ENCODE data around the gene SPRY1.

The SPRY1 gene

GRCh38 chr4:123380728-123381716 lies 15.6 kb upstream of the SPRY1 start:
- no peaks in the 10 kb centered on the region for H3K36me3 ChIP-seq (ENCODE audit: control insufficient read depth in 1 of 2, insufficient read depth in 2 of 2, low read length in 2 of 2)
- H3K4me1 ChIP-seq (ENCODE audit: control insufficient read depth in 1 of 2, insufficient read depth in 2 of 2, low read length in 2 of 2), result no peaks in the 10 kb centered on the region
- no peaks in the 10 kb centered on the region for H3K27me3 ChIP-seq (ENCODE audit: low read depth, low read length)
- H3K27ac ChIP-seq (ENCODE audit: low read length), result no peak overlapping the region
- H3K4me3 ChIP-seq (ENCODE audit: low read depth in 1 of 2, low read length in 2 of 2), result no peak overlapping the region
- no peaks in the 10 kb centered on the region for H3K9me3 ChIP-seq (ENCODE audit: control insufficient read depth in 1 of 2, low read length in 2 of 2)

GRCh38 chr4:123381996-123382395 lies 14.6 kb upstream of the SPRY1 start:
- Histone ChIP-seq H3K27ac (ENCODE audit: low read length) (no peak overlapping the region), H3K4me3 (ENCODE audit: low read depth in 1 of 2, low read length in 2 of 2) (no peak overlapping the region), H3K27me3 (ENCODE audit: low read depth, low read length) (no peaks in the 10 kb centered on the region), H3K4me1 (ENCODE audit: control insufficient read depth in 1 of 2, insufficient read depth in 2 of 2, low read length in 2 of 2) (no peaks in the 10 kb centered on the region), H3K9me3 (ENCODE audit: control insufficient read depth in 1 of 2, low read length in 2 of 2) (no peaks in the 10 kb centered on the region), H3K36me3 (ENCODE audit: control insufficient read depth in 1 of 2, insufficient read depth in 2 of 2, low read length in 2 of 2) (no peaks in the 10 kb centered on the region)

DNA sequence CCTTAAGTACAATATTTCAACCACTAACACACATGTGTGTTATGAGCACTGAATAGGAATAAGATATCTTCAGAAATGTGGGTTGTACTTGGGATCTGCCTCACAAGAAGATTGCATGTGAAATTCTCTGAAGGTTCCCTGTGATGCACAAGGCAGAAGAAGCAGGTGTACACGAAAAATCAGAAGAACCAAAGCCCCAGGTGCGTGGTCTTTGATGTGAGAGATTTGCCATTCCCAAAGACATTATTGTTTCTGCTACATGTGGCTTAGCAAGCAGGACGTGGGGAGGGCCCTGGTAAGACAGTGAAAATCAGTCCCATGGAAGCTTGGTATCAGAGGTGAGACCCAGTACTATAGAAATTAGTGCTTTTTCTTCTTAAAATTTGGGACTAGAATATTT lies 13.0 kb upstream of the SPRY1 start:
- Histone ChIP-seq H3K27ac (ENCODE audit: low read length) (no peak overlapping the region), H3K4me3 (ENCODE audit: low read depth in 1 of 2, low read length in 2 of 2) (no peak overlapping the region), H3K36me3 (ENCODE audit: control insufficient read depth in 1 of 2, insufficient read depth in 2 of 2, low read length in 2 of 2) (no peaks in the 10 kb centered on the region), H3K9me3 (ENCODE audit: control insufficient read depth in 1 of 2, low read length in 2 of 2) (no peaks in the 10 kb centered on the region), H3K27me3 (ENCODE audit: low read depth, low read length) (no peaks in the 10 kb centered on the region), H3K4me1 (ENCODE audit: control insufficient read depth in 1 of 2, insufficient read depth in 2 of 2, low read length in 2 of 2) (no peaks in the 10 kb centered on the region)

GRCh38 chr4:123386609-123387008 lies 10.0 kb upstream of the SPRY1 start:
- Histone ChIP-seq H3K4me1 (ENCODE audit: control insufficient read depth in 1 of 2, insufficient read depth in 2 of 2, low read length in 2 of 2) (no peaks in the 10 kb centered on the region), H3K4me3 (ENCODE audit: low read depth in 1 of 2, low read length in 2 of 2) (no peak overlapping the region), H3K27me3 (ENCODE audit: low read depth, low read length) (no peaks in the 10 kb centered on the region), H3K27ac (ENCODE audit: low read length) (no peak overlapping the region), H3K36me3 (ENCODE audit: control insufficient read depth in 1 of 2, insufficient read depth in 2 of 2, low read length in 2 of 2) (no peaks in the 10 kb centered on the region), H3K9me3 (ENCODE audit: control insufficient read depth in 1 of 2, low read length in 2 of 2) (no peaks in the 10 kb centered on the region)

DNA sequence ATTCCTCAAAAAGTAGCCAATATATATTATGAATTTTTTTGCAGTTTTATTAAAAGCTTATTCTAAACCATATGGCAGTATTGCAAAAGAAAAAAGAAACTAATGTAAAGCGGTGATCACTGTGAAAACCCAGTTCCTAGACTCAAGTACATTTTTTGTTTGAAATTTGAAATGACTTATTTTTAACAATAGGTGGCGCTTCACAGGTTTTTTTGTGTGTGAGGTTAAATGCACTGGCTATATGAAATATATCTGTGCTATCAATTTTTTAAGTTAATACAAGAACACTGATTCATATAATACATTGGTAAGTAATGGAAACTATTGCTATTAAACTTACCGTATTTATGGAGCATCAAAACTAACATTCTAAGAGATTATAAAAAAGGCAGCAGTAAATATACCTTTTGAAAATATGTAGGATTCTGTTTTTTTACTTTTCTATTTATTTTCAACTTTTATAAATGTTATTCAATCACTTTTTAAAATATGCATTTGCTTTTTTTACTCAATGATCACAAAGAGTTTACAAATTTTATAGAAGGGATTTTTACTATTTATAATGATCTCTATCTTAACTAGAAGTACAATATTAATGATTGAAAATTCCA lies 5.6 kb upstream of the SPRY1 start:
- Histone ChIP-seq H3K27me3 (ENCODE audit: low read depth, low read length) (no peaks in the 10 kb centered on the region), H3K36me3 (ENCODE audit: control insufficient read depth in 1 of 2, insufficient read depth in 2 of 2, low read length in 2 of 2) (no peaks in the 10 kb centered on the region), H3K27ac (ENCODE audit: low read length) (no peak overlapping the region), H3K4me3 (ENCODE audit: low read depth in 1 of 2, low read length in 2 of 2) (no peak overlapping the region), H3K9me3 (ENCODE audit: control insufficient read depth in 1 of 2, low read length in 2 of 2) (no peaks in the 10 kb centered on the region), H3K4me1 (ENCODE audit: control insufficient read depth in 1 of 2, insufficient read depth in 2 of 2, low read length in 2 of 2) (no peaks in the 10 kb centered on the region)

DNA sequence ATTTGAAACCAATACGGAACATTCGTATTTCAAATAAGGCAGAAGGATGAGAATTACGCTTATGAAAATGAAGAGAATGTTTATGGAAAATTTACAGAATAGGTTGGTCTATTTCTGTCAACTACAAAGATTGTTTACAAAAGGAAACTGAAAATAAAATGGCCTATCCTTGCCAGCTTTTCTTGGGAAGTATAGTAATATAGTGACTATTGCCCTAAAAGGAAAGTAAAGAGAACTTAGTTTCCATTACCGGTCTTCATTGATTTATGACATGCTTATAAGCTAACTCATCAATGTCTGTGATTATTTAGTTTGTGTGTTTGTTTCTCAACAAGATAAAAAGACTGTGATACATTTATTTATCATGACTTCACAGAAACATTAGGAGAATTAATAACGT lies 2.9 kb upstream of the SPRY1 start:
- Histone ChIP-seq H3K4me3 (ENCODE audit: low read depth in 1 of 2, low read length in 2 of 2) (peak overlapping the region; percentile 0 to 5), H3K36me3 (ENCODE audit: control insufficient read depth in 1 of 2, insufficient read depth in 2 of 2, low read length in 2 of 2) (no peaks in the 10 kb centered on the region), H3K4me1 (ENCODE audit: control insufficient read depth in 1 of 2, insufficient read depth in 2 of 2, low read length in 2 of 2) (no peaks in the 10 kb centered on the region), H3K9me3 (ENCODE audit: control insufficient read depth in 1 of 2, low read length in 2 of 2) (no peaks in the 10 kb centered on the region), H3K27ac (ENCODE audit: low read length) (no peak overlapping the region), H3K27me3 (ENCODE audit: low read depth, low read length) (no peaks in the 10 kb centered on the region)

DNA sequence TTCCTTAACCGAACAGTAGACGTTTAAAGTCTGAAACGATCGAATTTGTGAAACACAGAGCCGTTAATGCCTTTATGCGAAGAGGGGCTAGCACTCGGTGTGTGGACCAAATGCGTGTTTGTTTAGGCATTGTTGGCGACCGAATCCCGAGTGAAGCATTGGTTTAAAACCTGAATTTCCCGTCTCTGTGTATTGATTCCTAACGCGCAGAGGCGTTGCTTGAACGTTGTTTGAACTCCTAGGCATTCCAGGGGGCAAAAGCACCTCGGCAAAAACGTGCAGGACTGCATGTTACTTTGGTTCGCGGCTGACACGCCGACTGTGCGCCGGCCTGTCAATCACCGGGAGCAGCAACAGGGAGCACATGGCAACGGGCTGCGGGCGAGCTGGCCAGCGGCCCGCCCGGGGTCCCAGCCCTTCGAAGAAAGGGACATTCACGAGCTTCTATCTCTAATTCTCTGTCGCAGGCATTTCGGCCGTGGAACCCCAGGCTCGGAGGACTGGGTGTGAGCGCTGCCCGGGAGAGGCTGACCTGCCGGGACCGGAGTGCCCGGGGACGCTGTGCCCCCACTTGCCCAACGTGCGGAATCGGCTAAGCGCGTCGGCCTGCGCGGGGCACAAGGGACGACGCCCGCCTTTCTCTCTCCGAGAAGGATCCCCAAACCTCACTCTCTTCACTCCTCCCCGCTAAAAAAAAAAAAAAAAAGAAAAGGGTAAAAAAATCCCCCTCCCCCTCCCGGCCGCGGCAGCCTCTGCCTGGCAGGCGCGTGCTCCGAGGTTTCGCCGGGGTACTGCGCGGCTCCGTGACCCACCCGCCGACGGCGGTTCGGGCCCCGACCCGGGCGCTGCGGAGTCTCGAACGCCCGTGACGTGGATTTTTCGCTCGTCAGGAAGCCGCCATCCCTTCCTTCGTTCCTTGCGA lies 810 bp downstream of the SPRY1 start:
- Histone ChIP-seq H3K36me3 (ENCODE audit: control insufficient read depth in 1 of 2, insufficient read depth in 2 of 2, low read length in 2 of 2) (peaks cover 9 to 10% of the 10 kb centered on the region in 2 donors), H3K9me3 (ENCODE audit: control insufficient read depth in 1 of 2, low read length in 2 of 2) (no peaks in the 10 kb centered on the region), H3K27me3 (ENCODE audit: low read depth, low read length) (no peaks in the 10 kb centered on the region), H3K27ac (ENCODE audit: low read length) (peak overlapping the region; percentile 90), H3K4me1 (ENCODE audit: control insufficient read depth in 1 of 2, insufficient read depth in 2 of 2, low read length in 2 of 2) (peaks cover 0 to 3% of the 10 kb centered on the region in 2 donors), H3K4me3 (ENCODE audit: low read depth in 1 of 2, low read length in 2 of 2) (peak overlapping the region; percentile 82 to 91)

DNA sequence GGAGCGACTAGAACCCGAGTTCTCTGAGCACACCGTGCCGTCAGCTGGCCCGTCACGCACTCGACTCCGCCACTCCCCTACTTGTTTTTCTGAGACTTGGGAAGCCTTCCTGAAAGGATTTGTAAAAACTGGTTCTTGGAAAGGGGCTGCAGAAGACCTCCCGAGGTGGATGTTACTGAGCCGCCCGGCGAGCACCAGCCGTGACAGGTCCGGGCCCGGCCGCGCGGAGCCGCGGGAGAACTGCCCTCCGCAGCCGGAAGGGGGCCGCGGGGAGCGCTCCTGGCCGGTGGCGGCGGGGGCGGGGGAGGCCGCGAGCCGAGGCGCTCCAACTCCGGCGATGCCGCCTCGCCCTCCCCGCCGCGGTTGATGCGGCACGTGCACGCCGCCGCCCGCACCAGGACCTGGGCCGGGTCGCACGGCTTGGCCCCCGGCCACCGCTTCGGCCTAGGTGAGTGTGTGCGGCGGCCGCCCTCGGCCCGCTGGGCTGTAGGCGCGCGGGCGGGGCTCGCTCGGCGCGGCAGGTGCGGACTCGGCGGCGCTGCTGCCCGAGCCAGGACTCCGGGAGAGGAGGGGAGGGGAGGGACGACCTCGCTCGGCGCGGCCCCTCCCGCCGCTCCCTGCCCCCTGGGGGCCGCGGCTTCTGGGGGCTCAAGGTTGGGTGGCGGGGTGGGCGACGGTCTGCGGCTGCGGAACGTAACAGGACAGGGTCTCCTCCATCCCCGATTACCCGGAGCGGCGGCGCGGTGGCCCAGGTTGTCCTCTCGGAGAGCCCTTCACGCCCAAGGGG lies 1.7 kb downstream of the SPRY1 start:
- Histone ChIP-seq H3K9me3 (ENCODE audit: control insufficient read depth in 1 of 2, low read length in 2 of 2) (no peaks in the 10 kb centered on the region), H3K36me3 (ENCODE audit: control insufficient read depth in 1 of 2, insufficient read depth in 2 of 2, low read length in 2 of 2) (peaks cover 16 to 17% of the 10 kb centered on the region in 2 donors), H3K27ac (ENCODE audit: low read length) (peak overlapping the region; percentile 90), H3K4me3 (ENCODE audit: low read depth in 1 of 2, low read length in 2 of 2) (peak overlapping the region; percentile 82 to 91), H3K27me3 (ENCODE audit: low read depth, low read length) (no peaks in the 10 kb centered on the region), H3K4me1 (ENCODE audit: control insufficient read depth in 1 of 2, insufficient read depth in 2 of 2, low read length in 2 of 2) (peaks cover 0 to 11% of the 10 kb centered on the region in 2 donors)

DNA sequence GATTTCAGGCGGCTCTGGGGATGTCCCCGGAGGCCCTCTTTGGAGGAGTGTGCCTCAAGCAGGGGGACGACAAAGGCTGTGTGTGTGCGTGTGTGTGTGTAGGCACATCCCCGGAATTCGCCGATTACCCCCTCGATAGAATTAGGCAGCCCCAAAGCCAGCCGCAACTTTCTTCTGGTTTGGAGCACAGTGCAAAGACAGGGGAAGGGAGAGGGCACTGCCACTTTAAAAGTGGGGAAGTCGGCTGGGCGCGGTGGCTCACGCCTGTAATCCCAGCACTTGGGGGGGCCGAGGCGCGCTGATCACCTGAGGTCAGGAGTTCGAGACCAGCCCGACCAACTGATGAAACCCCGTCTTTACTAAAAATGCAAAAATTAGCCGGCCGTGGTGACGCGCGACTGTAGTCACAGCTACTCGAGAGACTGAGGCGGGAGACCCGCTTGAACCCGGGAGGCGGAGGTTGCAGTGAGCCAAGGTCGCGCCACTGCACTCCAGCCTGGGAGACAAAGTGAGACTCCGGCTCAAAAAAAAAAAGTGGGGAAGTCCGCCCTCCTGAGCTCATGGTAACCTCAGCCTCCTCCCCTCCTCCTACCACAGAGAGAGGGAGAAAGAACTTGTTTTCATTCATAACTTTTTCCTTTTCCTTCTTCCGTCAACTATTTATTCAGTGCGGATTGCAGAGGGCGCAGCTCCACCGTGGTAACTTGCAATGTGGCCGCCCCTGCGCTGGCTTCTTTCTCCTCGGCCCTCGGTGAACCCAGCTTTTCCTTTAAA lies 2.4 kb downstream of the SPRY1 start:
- Histone ChIP-seq H3K4me1 (ENCODE audit: control insufficient read depth in 1 of 2, insufficient read depth in 2 of 2, low read length in 2 of 2) (peaks cover 0 to 14% of the 10 kb centered on the region in 2 donors), H3K36me3 (ENCODE audit: control insufficient read depth in 1 of 2, insufficient read depth in 2 of 2, low read length in 2 of 2) (peaks cover 16 to 19% of the 10 kb centered on the region in 2 donors), H3K4me3 (ENCODE audit: low read depth in 1 of 2, low read length in 2 of 2) (peak overlapping the region; percentile 82 to 90), H3K9me3 (ENCODE audit: control insufficient read depth in 1 of 2, low read length in 2 of 2) (no peaks in the 10 kb centered on the region), H3K27me3 (ENCODE audit: low read depth, low read length) (no peaks in the 10 kb centered on the region), H3K27ac (ENCODE audit: low read length) (peak overlapping the region; percentile 88)
